Dermis blood vessel endothelial cell (primary cell): ENCODE data around the gene TMEM179. TPM values are rescaled to one million over a fixed set of nuclear protein-coding genes. Genes with fewer than 3 reads are reported as not detected.
A peak's percentile ranks its signal among the peaks of the same experiment; 100 is the strongest.

Experiments used
- DNase-seq: peaks from one replicate; pipeline ENCODE4 v3.0.0; 2010
- total RNA-seq: library from RNA; depleted of rRNA; stranded (reverse); fragments of >200 nt; gene quantifications from 2 replicates; pipeline ENCODE4 v1.2.3, GENCODE V29; 2014

TMEM179 gene
- total RNA-seq, 1 donor from 2014 or later, result not detected

- DNase-seq, result no peak
Observed at GRCh38 chr14:104567141-104567956, 37.2 kb downstream of the TMEM179 start.

- DNase-seq, result no peak
Observed at GRCh38 chr14:104564744-104565679, 39.6 kb downstream of the TMEM179 start.

- DNase-seq, result peak; percentile 79
Observed at GRCh38 chr14:104563742-104564615, 40.6 kb downstream of the TMEM179 start.

- no peak for DNase-seq
Observed at GRCh38 chr14:104563191-104563741, 41.3 kb downstream of the TMEM179 start.

GRCh38 chr14:104562606-104563005, 42.0 kb downstream of the TMEM179 start:
- DNase-seq, result no peak

- no peak for DNase-seq
Observed at GRCh38 chr14:104561632-104562495, 42.7 kb downstream of the TMEM179 start.

- DNase-seq, result no peak
Observed at GRCh38 chr14:104561124-104561557, 43.4 kb downstream of the TMEM179 start.

GRCh38 chr14:104560586-104560945, 44.0 kb downstream of the TMEM179 start:
- no peak for DNase-seq

- DNase-seq, result no peak
Observed at GRCh38 chr14:104559804-104560585, 44.6 kb downstream of the TMEM179 start.

- DNase-seq, result no peak
Observed at GRCh38 chr14:104559028-104559803, 45.4 kb downstream of the TMEM179 start.

GRCh38 chr14:104558231-104559027, 46.1 kb downstream of the TMEM179 start:
- no peak for DNase-seq

- no peak for DNase-seq
Observed at GRCh38 chr14:104557766-104558165, 46.8 kb downstream of the TMEM179 start.

GRCh38 chr14:104557086-104557485, 47.5 kb downstream of the TMEM179 start:
- DNase-seq, result no peak

GRCh38 chr14:104556256-104557021, 48.1 kb downstream of the TMEM179 start:
- no peak for DNase-seq

- DNase-seq, result no peak
Observed at GRCh38 chr14:104555430-104556255, 48.9 kb downstream of the TMEM179 start.

- DNase-seq, result no peak
Observed at GRCh38 chr14:104554608-104555429, 49.8 kb downstream of the TMEM179 start.
